NOMO-1 (cell line): ENCODE measurements around the gene CREM.

Experiments used
- DNase-seq, 2 experiments: peaks; one replicate each; lab custom pipeline; 2025; ENCODE audit not compliant: unreplicated experiment in 2 of 2; lab: John Stamatoyannopoulos, UW

CREM gene

DNA sequence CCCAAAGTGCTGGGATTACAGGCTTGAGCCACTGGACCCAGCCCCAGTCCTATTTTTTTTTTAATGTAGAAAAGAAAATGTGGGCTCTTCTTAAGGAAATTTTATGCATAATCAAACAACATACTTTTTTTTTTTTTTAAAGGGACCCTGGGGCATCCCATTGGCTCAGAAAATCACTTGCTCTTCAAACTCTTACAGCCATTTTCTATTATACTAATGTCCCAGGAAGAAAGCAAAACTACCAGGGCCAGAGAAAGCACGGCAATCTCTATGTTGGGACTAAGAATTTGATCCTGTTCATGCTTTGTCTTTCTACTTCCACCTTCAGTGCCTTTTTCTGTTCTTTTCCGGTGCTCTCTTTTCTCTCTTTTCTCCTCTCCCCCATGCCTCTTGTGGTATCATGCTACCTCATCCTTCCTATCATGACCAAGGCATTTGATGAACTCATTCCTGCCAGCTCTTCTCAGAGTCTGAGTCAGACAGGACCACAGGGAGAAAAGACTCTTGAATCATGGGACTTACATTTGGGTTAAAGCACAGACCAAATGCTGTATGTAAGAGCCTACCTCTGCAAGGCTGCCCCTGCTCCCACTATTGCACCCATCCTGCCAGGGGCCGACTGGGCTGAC, 133.2 kb downstream of the CREM start:
- DNase-seq, result no peak

DNA sequence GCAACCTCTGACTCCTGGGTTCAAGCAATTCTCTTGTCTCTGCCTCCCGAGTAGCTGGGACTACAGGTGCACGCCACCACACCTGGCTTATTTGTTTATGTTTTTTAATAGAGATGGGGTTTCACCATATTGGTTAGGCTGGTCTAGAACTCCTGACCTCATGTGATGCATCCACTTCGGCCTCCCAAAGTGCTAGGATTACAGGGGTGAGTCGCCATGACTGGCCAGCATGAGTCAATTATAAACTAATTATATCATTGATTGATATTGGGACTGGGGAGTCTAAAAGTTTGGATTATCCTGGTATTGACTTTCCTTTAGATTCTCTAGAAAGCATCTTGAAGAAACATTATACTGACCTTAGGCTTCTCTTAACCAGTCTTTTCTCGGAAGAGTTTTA, 135.8 kb downstream of the CREM start:
- no peak for DNase-seq
